HG02588 (cell line): ENCODE results near the gene NYAP2.

Experiments used
- ATAC-seq: cut with Tn5 transposase; IDR thresholded peaks from one replicate; pipeline ENCODE4 v1.9.1; 2021; ENCODE audit warnings: mild to moderate bottlenecking, moderate library complexity; ENCODE audit not compliant: unreplicated experiment

The NYAP2 gene

GRCh38 chr2:225479386-225479785 lies 79.9 kb downstream of the NYAP2 start:
- no peak for ATAC-seq

- ATAC-seq, result no peak
Observed at GRCh38 chr2:225484751-225485150, 85.2 kb downstream of the NYAP2 start.

- ATAC-seq, result no peak
Observed at GRCh38 chr2:225486236-225486635, 86.7 kb downstream of the NYAP2 start.

GRCh38 chr2:225487878-225488416 lies 88.4 kb downstream of the NYAP2 start:
- ATAC-seq, result no peak

- no peak for ATAC-seq
Observed at GRCh38 chr2:225488743-225489142, 89.2 kb downstream of the NYAP2 start.

GRCh38 chr2:225493420-225494099 lies 94.0 kb downstream of the NYAP2 start:
- no peak for ATAC-seq

GRCh38 chr2:225494100-225494459 lies 94.6 kb downstream of the NYAP2 start:
- ATAC-seq, result no peak

GRCh38 chr2:225495706-225496105 lies 96.2 kb downstream of the NYAP2 start:
- ATAC-seq, result no peak

- no peak for ATAC-seq
Observed at GRCh38 chr2:225496568-225496967, 97.1 kb downstream of the NYAP2 start.

- ATAC-seq, result no peak
Observed at GRCh38 chr2:225497166-225497565, 97.7 kb downstream of the NYAP2 start.

GRCh38 chr2:225501022-225501421 lies 101.5 kb downstream of the NYAP2 start:
- no peak for ATAC-seq

- no peak for ATAC-seq
Observed at GRCh38 chr2:225502971-225503370, 103.5 kb downstream of the NYAP2 start.

GRCh38 chr2:225510796-225511195 lies 111.3 kb downstream of the NYAP2 start:
- ATAC-seq, result no peak

- ATAC-seq, result no peak
Observed at GRCh38 chr2:225512469-225512868, 113.0 kb downstream of the NYAP2 start.

GRCh38 chr2:225512876-225513540 lies 113.5 kb downstream of the NYAP2 start:
- no peak for ATAC-seq

- ATAC-seq, result no peak
Observed at GRCh38 chr2:225515033-225515432, 115.5 kb downstream of the NYAP2 start.

GRCh38 chr2:225526760-225527390 lies 127.4 kb downstream of the NYAP2 start:
- ATAC-seq, result no peak

GRCh38 chr2:225531559-225531958 lies 132.0 kb downstream of the NYAP2 start:
- ATAC-seq, result no peak

GRCh38 chr2:225532096-225532495 lies 132.6 kb downstream of the NYAP2 start:
- no peak for ATAC-seq

GRCh38 chr2:225534037-225534436 lies 134.5 kb downstream of the NYAP2 start:
- ATAC-seq, result no peak

GRCh38 chr2:225534697-225535096 lies 135.2 kb downstream of the NYAP2 start:
- ATAC-seq, result no peak

- no peak for ATAC-seq
Observed at GRCh38 chr2:225536036-225536435, 136.5 kb downstream of the NYAP2 start.
